Measurements from ENCODE around the gene PRR18. TPM values are rescaled to one million over a fixed set of nuclear protein-coding genes. Genes with fewer than 3 reads are reported as not detected.

Gene PRR18
- total RNA-seq, 2 donors from 2014 or later, result 0.95 TPM; not detected in 1

DNA sequence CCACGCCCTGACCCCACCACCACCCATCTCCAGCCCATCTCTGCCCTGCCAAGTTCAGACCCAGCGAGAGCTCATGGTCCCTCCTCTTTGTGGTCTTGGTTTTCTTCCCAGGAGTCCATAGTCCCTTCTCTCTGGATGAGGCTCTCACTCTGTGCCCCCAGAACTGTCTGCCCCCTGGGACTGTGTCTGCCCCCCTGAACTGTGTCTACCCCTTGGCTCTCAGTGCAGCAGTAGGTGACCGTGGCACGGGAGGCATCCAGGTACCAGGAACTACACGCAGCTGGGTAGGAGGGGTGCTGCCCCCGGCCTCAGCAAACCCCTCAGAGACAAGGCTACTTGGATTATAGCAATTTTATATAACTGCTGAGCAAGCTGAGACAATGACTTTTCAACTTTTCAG is 23.6 kb downstream of the PRR18 start:
- intact Hi-C loops (cut with DNase I), result no loop called here
- DNase-seq (ENCODE audit: low spot score), result no peak

DNA sequence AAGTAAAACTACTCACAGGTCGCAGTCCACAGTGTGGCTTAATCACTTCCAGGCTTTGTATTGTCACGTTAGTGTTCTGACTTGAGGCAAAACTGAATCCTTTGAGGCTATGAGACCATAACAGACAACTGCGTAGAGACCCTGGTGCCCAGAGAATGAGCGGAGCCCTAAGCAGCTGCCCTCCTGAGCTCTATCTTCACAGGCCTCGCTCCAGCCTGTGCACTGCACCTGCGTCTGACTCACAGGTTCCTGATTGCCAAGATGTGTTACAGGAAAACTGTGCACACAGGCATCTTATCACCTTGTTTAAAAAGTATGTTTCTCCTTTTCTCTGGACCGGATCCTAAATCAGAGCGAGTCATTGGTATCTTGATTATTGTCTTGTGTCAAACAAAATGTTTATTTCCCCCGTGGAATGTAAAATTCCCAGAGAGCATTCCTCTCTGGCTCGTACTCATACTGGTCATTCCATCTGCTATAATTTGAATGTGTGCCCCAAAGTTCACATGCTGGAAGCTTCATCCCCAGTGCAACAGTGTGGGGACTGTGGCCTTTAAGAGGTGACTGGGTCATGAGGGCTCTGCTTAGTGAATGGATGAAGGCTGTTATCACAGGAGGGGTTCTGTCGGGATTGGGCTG is 25.7 kb downstream of the PRR18 start:
- DNase-seq (ENCODE audit: low spot score), result no peak
- intact Hi-C loops (cut with DNase I), result no loop called here

- no peak for DNase-seq (ENCODE audit: low spot score)
- intact Hi-C loops (cut with DNase I), result no loop called here
These were observed 27.1 kb downstream of the PRR18 start for GRCh38 chr6:166281104-166281503.

DNA sequence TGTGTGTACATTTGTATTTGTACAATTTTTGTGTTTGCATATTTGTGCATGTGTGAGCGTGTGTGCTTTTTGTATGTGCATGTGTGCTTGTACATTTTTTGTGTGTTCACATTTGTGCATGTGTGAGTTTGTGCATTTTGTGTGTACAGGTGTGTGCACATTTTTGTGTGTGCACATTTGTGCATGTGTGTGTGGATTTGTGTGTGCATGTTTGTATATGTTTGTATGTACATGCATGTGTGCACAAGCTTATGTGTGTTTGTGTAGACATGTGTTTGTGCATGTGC is 28.9 kb downstream of the PRR18 start:
- intact Hi-C loops (cut with DNase I), result loop anchor here in 1 of 2 donors (5.0 kb wide), 1 partner anchor 118 kb away; no protein-coding TSS in a partner anchor
- no peak for DNase-seq (ENCODE audit: low spot score)

DNA sequence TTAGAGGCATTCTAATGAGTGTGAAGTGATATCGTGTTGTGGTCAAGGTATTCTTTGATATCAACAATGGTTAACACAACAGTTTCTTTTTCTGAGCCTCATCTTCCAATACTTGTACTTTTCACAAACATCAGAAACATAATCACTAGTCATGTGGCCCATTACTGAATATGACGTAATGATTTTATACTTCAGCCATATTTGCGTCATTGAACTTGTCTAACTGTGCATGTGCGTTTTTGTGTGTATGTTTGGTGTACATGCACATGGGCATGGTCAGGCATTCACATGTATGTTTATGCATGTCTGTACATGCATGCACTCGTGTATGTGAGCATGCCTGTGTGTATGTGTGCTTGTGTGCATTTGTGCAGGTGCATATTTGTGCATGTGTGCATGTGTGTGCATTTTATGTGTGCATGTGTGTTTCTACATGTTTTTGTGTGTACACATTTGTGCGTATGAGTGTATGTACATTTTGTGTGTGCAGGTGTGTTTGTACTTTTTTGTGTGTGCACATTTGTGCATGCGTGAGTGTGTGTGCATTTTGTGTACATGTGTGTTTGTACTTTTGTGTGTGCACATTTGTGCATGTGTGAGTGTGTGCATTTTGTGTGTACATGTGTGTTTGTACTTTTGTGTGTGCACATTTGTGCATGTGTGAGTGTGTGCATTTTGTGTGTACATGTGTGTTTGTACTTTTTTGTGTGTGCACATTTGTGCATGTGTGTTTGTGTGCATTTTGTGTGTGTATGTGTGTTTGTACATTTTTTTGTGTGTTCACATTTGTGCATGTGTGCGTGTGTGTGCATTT is 29.4 kb downstream of the PRR18 start:
- intact Hi-C loops (cut with DNase I), result loop anchor here in 1 of 2 donors (5.0 kb wide), 1 partner anchor 119 kb away; no protein-coding TSS in a partner anchor
- DNase-seq (ENCODE audit: low spot score), result no peak

GRCh38 chr6:166277892-166278578 is 30.2 kb downstream of the PRR18 start:
- no peak for DNase-seq (ENCODE audit: low spot score)
- intact Hi-C loops (cut with DNase I), result loop anchor here in 1 of 2 donors (5.0 kb wide), 1 partner anchor 119 kb away; no protein-coding TSS in a partner anchor

DNA sequence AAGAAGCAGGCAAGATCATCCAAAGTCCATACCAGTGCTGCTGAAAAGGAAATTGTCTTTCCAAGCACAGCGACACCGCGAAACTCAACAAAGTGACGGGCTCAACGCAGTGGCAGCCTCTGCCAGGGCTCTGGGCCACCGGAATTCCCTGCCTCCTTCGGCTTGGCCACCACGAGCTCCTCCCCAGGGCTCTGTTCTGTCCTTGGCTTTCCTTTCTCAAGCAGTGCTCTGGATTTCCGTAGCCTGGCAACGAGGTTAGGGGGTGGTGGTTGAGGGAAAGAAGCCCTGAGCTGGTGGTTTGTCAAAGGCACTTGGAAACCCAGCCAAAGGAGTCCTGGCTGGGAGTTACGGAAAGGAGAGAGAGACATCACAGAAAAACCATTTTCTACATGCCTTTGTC is 31.2 kb downstream of the PRR18 start:
- intact Hi-C loops (cut with DNase I), result loop anchor here in 1 of 2 donors (5.0 kb wide), 1 partner anchor 120 kb away; no protein-coding TSS in a partner anchor
- DNase-seq (ENCODE audit: low spot score), result no peak

DNA sequence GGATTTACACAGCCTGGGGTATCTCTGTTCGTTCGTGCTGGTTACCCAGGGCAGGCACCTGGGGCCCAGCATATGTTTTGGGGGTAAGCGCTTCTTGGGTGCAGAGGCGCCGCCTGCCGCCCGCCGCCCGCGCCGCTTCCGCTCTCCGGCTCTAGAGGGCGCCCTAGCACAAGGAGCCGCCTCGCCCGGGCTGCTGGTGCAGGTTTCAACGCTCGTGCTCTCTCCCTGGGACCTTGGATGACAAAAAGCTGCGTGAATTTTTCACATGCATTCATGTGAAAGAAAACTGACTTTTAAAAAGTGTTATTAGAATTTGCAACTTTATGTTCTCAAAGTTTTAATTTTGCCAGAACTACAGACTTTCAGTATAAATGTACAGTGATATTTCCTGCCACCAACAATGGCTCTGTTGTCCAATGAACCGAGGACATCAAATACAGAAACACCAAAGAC is 32.5 kb downstream of the PRR18 start:
- DNase-seq (ENCODE audit: low spot score), result peak; percentile 91
- intact Hi-C loops (cut with DNase I), result loop anchor here in 1 of 2 donors (5.0 kb wide), 1 partner anchor 122 kb away; no protein-coding TSS in a partner anchor

DNA sequence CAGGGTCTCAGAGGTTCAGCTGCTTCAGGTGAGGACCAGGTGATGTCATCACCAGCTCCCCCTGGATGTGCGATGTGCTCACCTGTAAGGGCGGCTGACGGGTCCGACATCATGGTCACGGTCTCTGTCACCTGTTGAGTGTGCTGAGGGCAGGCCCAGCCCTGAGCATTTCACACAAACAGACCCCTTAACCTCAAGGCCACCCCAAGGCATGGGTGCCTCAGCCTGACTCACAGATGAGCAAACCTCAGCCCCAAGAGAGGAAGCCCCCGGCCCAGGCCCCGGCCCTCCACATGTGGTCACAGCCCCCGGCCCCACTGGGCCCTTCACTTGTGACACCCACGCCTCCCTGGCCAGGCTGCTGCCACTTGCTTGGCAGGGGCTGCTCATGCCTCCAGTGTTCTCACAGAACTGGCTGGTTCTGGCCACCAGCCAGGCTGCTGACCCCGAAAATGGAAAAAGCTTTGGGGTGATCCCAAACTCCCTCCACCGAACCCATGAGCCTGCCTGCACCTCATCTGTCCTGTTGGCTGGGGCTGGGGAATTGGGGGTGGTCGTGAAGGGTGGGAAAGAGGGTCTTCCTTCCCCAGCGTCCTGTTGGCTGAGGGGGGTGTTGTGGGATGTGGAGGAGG is 33.3 kb downstream of the PRR18 start:
- intact Hi-C loops (cut with DNase I), result loop anchor here in 1 of 2 donors (5.0 kb wide), 1 partner anchor 122 kb away; no protein-coding TSS in a partner anchor
- no peak for DNase-seq (ENCODE audit: low spot score)

- intact Hi-C loops (cut with DNase I), result no loop called here
- no peak for DNase-seq (ENCODE audit: low spot score)
These were observed 34.0 kb downstream of the PRR18 start for GRCh38 chr6:166274163-166274562.

DNA sequence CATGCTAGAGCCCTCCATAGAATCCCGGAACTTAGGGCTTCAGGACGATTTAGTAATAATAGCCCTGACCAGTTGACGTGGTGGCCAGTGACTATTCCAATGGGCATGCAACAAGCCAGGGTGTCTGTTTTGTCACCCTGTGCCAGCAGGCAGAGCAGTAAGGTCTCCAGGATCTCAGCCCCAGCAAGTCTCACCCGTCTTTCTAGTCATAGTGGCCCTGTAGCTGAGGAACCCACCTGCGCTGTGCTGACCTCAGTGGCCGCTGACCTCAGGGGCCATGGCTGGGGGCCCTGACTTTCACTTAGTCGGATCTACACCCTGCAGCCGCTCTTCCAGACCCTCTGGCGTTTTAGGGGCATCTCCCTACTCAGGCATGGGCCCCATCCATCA is 36.8 kb downstream of the PRR18 start:
- no peak for DNase-seq (ENCODE audit: low spot score)
- intact Hi-C loops (cut with DNase I), result no loop called here

DNA sequence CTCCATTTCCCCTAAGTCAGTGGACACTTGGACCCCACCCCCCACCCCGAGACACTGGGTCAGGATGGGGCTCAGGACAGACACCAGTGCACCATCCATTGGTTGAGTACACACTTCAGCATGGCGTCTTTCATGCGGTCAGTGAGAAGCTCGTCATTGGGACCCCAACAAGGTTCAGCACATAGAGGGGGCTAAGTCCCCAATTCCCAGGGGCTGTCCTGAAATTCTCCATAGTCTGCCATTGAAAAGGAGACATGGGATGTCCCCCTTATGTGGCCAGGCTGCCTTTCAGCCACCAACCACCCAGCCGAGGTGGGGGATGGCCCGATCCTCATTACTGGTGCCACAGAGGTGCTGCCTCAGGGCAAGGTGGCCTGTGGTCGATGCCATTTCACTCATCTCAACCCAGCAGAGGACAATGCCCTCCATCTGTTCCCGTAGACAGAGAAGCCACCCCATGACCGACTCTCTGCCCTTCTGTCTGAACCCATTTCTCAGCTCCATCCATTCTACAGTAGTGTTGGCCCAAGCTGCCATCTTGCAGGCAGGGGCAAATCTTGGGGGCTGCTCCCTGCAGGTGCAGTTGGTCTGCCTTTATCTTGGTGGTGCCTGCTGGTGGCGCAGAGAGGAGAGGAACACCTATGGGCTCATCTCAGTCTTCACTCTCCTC is 37.4 kb downstream of the PRR18 start:
- DNase-seq (ENCODE audit: low spot score), result no peak
- intact Hi-C loops (cut with DNase I), result no loop called here

DNA sequence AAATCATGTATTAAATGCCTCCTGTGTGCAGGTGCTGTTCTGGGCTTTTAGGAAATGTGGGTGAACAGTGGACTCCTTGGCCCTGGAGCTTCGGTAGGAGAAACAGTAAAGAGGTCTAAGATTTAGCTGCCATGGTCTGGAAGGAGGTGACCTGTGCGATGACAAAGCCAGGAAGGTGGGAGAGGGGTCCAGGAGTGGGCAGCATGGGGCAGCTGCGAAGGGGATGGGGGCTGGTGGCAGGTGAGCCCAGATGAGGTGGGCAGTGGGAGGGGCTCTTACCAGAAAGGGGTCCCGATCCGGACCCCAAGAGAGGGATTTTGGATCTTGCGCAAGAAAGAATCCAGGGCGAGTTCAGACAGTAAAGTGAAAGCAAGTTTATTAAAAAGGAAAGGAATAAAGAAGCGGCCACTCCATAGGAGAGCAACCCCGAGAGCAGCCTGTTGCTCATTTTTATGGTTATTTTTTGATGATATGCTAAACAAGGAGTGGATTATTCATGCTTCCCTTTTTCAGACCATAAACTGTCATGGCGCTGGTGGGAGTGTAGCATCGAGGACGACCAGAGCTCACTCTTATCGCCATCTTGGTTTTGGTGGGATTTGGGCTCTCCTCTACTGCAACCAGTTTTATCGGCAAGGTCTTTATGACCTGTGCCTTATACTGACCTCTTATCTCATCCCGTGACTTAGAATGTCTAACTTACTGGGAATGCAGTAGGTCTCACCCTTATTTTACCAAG is 38.7 kb downstream of the PRR18 start:
- DNase-seq (ENCODE audit: low spot score), result no peak
- intact Hi-C loops (cut with DNase I), result no loop called here

DNA sequence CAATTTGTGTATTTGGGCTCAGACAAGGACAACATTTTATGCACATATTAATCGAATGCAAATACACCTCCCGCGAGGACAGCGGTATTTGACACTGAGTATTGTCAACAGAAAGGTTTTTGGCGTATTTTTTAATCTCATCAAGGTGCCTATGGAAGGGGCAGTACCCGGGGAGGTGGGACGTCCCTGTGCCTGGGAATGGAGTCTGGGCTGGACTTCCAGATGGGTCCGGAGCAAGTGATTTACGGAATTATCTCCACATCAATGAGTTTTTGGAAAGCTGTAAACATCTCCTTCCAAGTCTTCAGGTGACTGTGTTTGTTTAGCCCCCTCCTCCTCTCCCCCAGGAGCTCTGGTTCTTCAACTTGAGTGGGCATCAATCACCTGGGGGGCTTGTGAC is 39.8 kb downstream of the PRR18 start:
- intact Hi-C loops (cut with DNase I), result no loop called here
- no peak for DNase-seq (ENCODE audit: low spot score)

- no peak for DNase-seq (ENCODE audit: low spot score)
- intact Hi-C loops (cut with DNase I), result no loop called here
These were observed 40.7 kb downstream of the PRR18 start for GRCh38 chr6:166267526-166267925.

GRCh38 chr6:166266336-166266735 is 41.9 kb downstream of the PRR18 start:
- intact Hi-C loops (cut with DNase I), result no loop called here
- no peak for DNase-seq (ENCODE audit: low spot score)

DNA sequence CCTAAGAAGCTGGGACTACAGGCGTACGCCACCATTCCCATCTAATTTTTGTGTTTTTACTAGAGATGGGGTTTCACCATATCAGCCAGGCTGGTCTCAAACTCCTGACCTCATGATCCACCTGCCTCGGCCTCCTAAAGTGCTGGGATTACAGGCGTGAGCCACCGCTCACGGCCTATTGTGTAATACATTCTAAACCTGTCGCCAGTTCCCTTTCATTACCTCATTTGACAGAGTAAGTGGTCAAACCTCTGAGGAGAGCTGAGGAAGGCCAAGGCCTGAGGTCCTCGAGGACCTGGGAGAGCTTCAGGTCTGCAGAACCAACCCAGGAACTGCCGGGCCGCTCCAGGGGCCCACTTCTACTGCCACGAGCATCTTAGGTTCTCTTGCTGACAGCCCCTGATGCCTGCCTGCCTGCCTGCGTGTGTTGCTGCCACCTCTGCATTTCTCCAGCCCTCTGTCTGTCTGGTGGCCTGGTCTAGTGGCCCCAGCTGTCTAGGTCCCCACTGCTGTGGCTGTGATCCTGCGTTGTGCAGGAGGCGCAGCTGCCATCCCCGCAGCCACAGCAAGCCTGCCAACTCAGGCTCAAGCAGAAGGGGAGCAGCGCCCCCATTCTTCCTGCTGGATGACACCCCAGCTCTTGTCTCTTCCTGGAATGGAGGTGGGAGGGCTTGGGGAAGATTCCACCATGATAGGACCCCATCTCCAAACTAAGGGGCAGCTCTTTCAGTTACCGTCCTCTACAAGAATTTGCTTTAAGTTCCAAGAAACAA is 45.3 kb downstream of the PRR18 start:
- intact Hi-C loops (cut with DNase I), result no loop called here
- DNase-seq (ENCODE audit: low spot score), result no peak

All from posterior vena cava (tissue), 2 donors.